Right renal cortex interstitium (tissue), 3 donors: Measurements from ENCODE around the gene RANGAP1. TPM values are rescaled to one million over a fixed set of nuclear protein-coding genes. Genes with fewer than 3 reads are reported as not detected.
"Not testable (repeated sequence)": the region's sequence is repeated elsewhere in the genome, so short reads cannot be mapped to it uniquely, and the experiment has no call there.

Experiments used
- DNase-seq, 3 donors: peaks; one replicate each; pipeline ENCODE4 v3.0.0-alpha.2; 2013; ENCODE audit warnings: low read depth in 3 of 3, low spot score in 2 of 3
- polyA plus RNA-seq, 3 donors: library from polyadenylated mRNA; unstranded; fragments of 120-200 nt; gene quantifications; one replicate each; pipeline ENCODE4 v1.2.1, GENCODE V29; 2013; ENCODE audit not compliant: insufficient read length in 3 of 3

The RANGAP1 gene
- polyA plus RNA-seq, 3 donors: 45.4 to 51.1 (median 47.1) TPM

DNA sequence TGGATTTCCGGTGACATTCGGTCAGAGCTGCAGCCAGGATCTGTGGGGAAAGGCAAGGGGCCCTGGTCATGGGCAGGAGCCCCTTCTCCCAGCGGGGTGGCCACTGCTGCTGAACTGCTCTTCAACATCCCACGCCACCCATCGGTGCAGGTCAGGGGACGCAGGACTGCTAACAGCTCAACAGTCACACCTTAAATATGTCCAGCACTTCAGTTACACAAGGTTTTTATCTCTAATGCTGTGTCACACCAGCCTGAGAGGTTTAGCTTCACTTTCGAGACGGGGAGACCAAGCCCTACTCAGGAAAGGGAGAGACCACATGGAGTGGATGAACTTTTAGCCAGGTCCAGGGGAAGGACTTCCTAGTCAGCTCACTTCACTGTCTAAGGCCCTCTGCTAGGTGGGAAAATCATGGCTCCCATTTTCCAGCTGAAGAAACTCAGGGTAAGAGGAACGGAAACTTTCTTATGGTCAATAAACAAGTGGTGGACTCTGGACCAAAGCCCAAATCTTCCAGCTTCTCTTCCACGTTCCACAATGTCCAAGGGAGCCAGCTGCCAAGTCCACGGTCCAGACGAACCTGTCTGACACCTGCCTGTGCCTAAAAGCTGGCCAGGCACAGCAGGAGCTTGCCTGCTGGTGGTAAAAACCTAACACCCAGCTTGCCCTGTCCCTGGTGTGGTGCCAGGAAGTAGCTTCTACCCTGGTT, 24.3 kb downstream of the RANGAP1 start:
- DNase-seq: no peak

DNA sequence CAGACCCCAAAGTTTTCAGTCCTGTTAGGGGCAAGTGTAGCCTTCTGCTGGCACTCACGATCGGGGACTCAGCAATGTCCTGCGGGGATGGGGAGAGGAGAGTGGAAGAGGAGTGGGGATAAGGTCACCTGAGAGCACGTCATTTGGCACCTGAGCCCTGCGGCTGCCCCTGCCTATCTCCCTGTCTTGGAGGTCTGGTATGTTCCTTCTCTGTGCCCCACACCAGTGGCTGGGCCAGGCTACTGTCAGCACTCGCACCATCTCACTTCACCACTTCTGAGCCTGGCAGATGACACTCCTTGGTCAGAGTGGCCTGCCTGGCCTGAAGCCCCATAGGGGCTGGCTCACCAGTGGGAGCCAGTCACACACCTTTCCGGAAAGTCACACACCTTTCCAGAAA, 25.1 kb downstream of the RANGAP1 start:
- no peak for DNase-seq

DNA sequence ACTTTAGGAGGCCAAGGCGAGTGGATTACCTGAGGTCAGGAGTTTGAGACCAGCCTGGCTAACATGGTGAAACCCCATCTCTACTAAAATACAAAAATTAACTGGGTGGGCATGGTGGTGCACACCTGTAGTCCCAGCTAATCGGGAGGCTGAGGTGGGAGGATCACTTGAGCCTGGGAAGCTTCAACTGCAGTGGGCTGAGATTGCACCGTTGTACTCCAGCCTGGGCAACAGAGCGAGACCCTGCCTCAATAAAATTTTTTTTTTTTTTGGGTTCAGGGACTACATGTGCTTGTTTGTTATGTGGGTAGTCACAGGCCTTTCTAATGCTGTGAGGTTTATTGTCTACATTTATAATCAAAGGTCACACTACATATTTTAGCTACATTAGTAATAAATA, 26.2 kb downstream of the RANGAP1 start:
- DNase-seq: not testable (repeated sequence)

DNA sequence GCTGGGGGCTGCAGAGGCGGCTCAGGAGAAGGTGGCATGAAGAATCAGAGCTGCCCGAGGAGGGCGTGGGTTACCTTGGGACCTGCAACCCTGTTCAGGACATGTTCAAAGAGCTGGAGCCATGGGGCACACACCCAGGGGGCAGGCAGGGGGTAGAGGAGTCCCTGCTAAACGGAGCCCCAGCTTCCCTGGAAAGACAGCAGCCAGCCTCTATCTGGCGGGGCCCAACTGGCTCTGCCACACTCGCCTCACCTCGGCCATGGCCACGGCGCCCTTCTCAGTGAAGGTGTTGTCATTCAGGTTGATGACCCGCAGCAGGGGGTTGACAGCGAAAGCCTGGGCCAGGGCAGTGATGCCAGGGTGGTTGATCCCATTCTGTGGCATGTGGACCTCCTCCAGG, 28.3 kb downstream of the RANGAP1 start:
- DNase-seq: no peak

DNA sequence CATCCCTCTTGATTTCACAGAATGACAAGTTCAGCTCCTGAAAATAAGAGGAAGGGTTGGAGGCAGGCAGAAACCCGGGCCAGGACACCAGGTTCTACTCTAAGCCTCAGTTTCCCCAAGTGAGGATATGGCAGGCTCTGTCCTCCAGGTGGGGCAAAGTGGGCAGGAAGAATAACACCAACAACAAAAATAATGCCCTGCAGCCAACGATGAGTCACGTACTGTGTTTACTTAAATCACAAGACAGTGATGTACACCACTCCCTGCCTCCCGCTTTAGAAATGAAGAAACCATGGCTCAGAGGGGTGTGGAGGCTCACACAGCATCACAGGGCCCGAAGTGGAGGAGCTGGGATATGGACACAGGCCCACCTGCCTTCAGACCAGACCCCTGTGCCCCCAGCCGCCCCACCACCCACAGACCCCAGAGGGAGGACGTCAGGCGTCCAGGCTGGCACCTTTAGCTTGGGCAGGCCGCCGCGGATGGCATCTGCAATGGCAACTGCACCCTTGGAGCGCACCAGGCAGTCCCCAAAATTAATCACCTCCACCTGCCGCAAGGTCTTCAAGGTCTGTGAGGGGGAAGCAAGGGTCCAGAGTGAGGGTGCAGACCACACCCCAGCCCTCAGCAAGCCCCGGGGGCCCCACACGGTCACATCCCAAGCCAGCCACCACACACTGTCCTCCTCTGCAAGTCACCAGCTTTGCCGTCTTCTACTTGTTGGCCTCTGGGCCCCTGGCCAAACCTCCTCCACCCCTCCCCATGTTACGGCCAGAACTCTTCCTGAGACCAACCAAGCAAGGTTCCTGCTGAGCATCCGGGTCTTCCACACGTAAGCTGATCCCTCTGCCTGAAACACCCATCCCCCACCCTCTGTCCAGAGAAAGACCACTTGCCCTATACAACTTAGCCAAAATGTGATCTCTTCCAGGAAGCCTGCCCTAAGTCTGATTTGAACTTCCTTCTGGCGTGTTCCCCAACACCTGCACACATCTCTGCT, 29.4 kb downstream of the RANGAP1 start:
- DNase-seq: peak in 1 of 3 donors; percentile 19

DNA sequence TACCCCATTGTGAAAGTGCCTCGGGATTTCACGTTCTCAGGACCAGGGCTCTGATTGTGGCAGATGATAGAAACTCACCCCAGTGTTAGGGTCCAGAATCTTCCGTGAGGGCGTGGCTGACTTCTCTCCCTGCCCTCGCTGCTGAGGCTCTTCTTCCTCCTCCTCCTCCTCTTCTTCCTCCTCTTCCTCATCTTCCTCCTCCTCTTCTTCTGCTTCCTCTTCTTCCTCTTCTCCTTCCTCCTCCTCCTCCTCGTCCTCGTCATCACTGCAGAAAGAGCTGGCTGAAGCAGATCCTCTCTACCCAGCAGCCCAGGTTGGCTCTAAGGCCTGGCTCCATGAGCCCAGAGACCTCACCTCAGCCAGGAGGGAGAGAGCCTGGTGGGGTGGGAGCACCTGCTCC, 31.8 kb downstream of the RANGAP1 start:
- no peak for DNase-seq

DNA sequence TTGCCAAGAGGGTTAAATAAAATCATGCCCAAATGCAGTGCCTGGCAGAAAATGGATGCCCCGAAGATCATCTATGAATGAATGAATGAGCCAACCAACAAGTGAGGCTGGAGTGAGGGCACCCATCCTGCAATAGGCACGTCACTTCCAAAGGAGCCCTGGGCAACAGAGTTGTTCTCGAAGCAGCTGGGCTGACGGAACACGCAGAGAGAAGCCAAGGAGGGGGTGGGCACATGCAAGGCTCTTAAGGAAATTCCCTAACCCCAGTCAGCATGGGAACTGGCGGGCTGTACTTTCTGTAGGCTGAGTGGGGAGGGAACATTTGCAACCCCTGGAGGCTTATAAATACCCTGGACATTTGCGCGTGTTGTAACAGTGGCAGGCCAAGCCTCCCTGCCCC, 33.6 kb downstream of the RANGAP1 start:
- DNase-seq: no peak

DNA sequence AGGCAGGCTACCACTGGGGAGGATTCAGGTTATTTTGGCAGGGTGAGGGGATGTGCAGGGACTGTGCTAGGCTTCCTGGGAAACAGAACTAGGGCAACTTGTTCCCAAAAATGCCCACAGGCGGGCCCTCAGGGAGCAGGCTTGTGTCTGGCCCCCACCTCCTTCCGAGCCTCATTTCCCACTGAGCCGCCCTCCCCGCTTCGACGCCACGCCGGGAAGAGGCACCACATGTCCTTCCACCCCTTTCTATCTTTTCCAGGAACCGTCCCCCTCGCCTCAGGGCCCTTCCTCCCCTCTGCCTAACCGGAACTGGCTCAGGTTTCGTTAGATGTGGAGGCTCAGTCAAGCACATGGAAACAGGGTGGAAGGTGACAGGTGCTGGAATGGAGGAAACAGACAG, 35.9 kb downstream of the RANGAP1 start:
- DNase-seq: no peak

DNA sequence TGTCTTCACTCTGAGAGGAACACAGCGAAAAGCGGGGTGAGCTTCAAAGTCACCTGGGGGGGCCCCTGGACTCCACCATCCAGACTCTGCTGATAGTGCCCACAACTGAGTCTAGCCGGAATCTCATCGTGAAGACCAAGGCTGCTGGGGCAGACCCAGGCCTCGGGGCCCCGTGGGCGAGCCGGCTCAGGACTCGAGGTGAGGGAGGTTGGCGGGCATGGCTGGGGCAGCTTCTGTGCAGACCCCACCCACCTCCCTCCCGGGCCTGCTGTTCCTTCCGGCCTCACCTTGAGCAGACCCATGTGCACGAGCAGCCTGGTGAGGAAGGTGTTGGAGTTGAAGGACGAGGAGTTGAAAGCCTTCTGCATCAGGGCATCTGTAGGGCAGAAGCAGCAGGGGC, 36.5 kb downstream of the RANGAP1 start:
- DNase-seq: no peak

DNA sequence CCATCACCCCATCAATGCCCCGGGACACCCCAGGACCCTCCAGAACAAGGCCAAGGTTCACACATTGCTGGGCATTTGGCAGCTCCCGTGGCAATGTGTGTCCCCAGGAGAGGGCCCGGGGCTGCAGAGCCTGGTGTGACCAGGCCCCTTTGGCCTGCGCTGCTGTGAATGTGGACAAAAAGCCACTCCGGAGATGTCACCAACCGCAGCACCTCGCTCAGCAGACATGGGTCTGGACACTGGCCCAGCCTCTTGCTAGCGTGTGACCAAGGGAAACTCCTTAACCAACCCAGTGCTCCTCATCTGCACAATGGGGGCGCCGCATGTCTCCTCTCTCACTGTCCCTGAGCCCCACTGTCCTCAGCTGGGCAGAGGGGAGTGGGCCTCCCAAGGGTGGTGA, 37.2 kb downstream of the RANGAP1 start:
- no peak for DNase-seq

DNA sequence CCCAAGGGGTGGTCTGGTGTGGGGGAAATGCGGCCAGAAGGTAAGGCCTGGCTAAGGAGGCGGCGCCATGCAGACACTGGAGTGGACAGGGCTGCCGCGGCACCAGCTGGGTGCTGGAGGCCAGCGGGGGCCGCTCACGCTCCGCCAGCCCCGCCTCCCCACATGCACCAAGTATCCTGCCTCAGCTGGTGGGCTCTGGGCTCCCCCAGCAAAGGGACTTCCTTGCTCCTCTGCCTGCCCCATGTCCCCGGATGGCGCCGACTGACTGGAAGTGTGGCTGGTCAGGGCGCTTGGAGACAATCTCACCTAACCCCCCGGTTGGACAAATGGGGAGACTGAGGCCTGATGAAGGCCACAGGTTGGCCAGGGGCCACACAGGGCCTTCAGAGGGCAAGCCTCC, 37.7 kb downstream of the RANGAP1 start:
- no peak for DNase-seq

DNA sequence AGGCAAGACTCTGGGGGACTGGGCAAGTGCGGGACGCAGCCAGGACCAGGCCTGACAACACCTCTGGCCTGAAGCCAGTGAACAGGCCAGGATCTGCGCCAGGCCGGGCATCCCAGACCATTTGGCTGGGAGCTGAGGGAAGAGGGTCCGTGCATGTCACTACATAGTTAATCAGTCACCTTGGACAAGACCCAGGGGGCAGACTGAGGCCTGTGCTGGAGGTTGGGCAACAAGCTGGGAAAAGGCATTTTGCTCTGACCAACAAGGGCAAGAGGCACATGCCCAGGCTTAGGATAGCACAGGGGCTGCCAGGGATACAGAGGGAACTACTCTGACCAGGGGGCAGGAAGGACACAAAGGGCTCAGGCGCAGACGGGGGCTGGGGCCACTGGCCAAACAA, 38.3 kb downstream of the RANGAP1 start:
- no peak for DNase-seq

DNA sequence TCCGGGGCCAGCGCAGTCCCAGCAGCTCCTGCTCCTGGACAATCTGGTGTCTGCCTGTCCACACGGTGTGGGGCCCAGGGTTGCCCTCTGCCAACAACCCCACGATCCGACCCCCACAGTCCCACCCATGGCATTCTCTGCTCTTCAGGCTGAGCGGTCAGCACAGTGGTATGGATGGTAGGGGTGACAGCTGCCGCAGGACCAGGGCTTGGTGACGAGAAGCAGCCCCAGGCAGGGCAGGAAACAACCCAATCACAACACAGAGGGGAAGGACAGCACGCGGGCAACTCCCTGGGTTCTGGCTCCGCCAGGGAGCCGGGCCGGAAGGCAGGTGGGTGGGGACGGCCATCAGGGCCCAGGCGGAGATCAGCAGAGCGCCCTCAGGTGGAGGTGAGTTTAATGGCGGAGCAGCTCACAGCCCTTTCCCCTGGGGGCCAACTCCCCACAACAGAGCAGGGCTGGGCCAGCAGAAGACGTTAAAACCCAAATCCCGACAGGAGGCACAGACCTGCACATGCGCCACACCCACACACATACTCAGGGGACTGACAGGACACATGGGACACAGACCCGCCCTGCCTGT, 40.0 kb downstream of the RANGAP1 start:
- no peak for DNase-seq

DNA sequence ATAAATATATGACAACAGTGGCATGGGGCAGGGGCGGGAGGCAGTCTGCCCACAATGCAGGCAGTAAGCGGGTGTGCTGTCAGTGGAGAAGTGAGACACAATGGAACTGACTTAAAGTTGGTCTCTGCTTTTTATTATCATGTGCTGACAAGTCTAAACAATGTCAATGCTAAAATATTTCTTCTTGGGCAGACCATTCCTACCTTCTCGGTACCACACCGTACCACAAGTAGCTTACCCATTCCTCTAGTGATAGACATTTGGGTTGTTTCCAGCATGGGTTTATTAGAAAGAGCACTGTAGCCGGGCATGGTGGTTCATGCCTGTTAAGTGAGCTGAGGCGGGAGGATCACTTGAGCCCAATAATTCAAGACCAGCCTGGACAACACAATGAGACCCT, 42.6 kb downstream of the RANGAP1 start:
- no peak for DNase-seq

DNA sequence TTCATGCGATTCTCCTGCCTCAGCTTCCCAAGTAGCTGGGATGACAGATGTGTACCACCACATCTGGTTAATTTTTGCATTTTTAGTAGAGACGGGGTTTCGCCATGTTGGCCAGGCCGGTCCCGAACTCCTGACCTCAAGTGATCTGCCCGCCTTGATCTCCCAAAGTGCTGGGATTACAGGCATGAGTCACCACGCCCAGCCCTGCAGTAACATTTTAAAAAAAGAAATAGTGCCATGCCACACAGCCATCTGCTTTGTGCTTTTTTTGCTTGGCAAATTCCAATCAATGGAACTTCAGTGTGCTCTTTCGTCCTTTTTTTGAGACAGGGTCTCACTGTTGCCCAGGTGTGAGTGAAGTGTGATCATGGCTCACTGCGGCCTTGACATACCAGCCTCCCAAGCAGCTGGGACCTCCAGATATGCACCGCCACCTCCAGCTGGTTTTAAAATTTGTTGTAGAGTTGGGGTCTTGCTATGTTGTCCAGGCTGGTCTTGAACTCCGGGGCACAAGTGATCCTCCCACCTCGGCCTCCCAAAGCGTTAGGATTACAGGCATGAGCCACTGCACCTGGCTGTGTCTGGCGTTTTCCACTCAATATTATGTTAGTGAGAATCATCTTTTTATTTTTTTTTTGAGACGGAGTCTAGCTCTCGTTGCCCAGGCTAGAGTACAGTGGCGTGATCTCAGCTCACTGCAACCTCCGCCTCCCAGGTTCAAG, 43.4 kb downstream of the RANGAP1 start:
- no peak for DNase-seq

DNA sequence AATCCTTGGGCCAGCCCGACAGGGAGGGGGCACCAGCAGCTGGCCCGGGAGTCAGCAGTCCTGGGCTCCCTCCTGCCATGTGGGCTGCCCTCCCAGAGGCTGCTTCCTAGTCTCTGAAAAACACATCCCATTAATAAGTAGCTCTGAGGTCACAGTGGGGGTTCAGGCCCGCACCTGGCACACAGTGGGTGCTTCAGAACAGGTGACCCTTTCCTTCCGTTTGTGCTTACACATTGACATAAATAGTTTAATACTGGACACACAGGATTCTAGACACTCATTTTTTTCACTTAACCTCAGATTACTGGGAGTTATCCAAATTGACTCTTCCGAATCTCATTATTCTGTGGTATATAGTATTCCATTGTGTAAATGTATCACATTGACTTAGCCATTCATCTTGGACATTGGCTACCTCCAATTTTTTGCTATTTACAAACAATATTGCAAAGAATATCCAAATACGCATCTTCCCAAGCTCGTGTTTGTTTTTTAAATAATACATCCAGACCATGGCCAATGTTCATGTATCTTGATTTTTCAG, 44.8 kb downstream of the RANGAP1 start:
- DNase-seq: no peak

DNA sequence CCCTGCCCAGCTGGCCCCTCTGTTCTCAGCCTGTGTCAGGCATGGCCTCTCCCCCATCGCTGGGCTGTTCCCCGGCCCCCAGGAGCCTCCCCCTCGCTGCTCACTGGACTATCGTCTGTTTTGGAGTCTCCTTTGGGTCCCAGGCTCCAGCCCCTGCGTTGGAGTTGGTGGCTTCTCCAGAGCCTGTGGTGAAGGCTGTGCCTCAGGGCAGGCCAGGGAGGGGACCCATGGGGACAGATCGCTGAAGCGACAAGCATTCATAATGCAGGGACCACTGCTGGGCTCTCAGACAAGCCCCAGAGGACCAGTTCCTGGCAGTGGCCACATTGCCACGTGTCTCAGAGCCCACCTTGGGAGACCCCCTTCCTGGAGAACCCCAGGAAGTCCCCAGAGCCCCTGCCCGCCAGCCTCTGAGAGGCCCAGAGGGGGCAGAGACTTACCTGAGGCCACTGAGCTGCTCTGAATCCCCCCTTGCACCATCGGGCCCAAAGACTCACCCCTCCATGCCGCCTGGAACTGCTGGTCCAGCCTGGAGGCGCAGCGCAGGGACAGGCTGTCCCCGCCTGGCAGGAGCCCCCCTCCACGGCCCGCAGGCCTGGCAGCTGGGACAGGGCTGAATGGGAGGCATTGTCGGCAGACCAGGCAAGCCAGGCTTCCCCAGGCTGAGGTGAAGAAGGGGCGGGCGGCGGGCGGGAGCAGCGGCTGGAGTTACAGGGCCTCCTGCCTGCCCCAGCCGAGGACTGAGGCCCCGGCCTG, 45.4 kb downstream of the RANGAP1 start, which contains the start of gene CHADL:
TSS of gene CHADL (minus strand) at position 555 of the 756 bp plus-strand sequence. CDS start at position 505, 50 bp downstream.
- no peak for DNase-seq

DNA sequence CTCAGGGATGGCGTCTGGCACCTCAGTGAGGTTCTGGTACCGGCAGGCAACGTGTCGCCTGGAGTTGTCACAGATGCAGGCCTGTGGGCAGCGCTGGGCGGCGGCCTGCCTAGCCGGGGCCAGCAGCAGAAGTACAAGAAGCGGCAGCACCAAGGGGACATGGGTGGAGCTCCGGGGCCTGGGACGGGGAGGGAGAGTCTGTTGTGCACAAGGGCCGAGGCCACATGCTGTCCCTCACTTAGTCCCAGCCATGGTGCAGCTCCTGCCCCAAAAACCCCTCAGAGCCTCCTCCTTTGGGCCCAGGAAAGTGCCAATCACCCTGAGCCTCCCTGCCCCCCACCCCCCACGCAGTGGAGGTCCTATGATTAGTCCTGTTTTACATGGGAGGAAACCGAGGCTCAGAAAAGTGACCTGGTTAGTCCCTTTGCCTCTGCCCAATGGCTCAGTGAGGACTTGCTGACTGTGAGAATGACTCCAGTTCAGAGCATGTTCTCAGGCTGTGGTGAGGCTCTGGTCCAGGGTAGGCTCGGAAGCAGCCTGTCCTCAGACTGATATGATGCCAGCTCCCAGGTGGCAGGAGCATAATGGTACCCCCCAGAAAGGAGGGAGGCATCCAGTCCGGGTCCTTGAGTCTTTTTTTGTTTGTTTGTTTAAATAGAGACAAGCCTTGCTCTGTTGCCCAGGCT, 46.4 kb downstream of the RANGAP1 start:
- no peak for DNase-seq
